Endometrial microvascular endothelial cells (primary cell): ENCODE data around the gene OR51L1. TPM values are rescaled to one million over a fixed set of nuclear protein-coding genes. Genes with fewer than 3 reads are reported as not detected.

Experiments
- in situ Hi-C: cut with HindIII; loops from 2 replicates; pipeline ENCODE4 v1.10.0; 2017; ENCODE audit warnings: low sequenced_read_pairs, low pct_unique_long_range_greater_than_20kb; ENCODE audit errors: inconsistent ontology term
- total RNA-seq: library from RNA; depleted of rRNA; stranded (reverse); fragments of >200 nt; gene quantifications from one replicate; pipeline ENCODE4 v1.2.3, GENCODE V29; 2015; ENCODE audit errors: inconsistent ontology term

Gene OR51L1
- total RNA-seq, 1 donor from 2014 or later: not detected

DNA sequence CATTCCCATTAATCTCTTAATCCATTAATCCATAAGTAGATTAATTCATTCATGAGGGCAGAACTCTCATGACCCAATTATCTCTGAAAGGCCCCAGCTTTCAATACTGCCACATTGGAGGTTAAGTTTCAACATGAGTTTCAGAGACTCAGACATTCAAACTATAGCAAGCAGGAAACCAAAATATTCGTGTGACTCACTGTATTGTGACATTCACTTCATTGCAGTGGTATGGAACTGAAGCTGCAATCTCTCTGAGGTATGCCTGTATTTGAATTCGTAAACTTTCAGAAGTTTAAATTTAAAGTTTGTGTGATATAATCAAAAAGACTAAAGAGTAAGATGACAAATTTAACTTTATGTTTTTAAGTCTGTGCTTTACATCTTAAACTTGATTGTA lies 48.7 kb downstream of the OR51L1 start:
- in situ Hi-C loops: no loop called here

DNA sequence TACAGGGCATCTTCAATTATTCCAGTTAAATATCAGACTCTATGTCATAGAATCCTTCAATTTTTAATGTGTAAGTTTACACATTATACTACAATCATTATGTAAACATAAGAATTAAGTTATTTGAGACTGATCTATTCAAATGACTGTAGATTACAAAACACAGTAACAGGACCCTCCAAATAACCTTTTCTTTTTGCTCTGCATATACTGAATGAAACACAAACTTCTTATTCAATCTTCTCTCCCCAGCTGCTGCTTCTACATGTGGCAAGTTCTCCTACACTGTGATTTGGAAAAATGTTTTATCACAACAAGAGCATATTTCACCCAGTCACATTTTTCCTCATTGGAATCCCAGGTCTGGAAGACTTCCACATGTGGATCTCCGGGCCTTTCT lies 51.6 kb downstream of the OR51L1 start, which contains the start of gene OR52J3:
TSS of gene OR52J3 (plus strand) at position 301 of the 400 bp plus-strand sequence. CDS start at position 301, 0 bp downstream.
- in situ Hi-C loops: no loop called here

DNA sequence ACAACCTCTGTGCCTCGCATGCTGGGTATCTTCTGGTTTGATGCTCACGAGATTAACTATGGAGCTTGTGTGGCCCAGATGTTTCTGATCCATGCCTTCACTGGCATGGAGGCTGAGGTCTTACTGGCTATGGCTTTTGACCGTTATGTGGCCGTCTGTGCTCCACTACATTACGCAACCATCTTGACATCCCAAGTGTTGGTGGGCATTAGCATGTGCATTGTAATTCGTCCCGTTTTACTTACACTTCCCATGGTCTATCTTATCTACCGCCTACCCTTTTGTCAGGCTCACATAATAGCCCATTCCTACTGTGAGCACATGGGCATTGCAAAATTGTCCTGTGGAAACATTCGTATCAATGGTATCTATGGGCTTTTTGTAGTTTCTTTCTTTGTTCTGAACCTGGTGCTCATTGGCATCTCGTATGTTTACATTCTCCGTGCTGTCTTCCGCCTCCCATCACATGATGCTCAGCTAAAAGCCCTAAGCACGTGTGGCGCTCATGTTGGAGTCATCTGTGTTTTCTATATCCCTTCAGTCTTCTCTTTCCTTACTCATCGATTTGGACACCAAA lies 52.2 kb downstream of the OR51L1 start:
- in situ Hi-C loops: no loop called here

Other genes starting within 250 kb of the OR51L1 start
- gene OR51F1, start 224.9 kb upstream of the OR51L1 start, total RNA-seq: not detected
- gene OR52R1, start 190.5 kb upstream of the OR51L1 start, total RNA-seq: not detected
- not detected for gene OR51F2, start 173.5 kb upstream of the OR51L1 start, total RNA-seq
- not detected for gene OR51S1, start 145.6 kb upstream of the OR51L1 start, total RNA-seq
- gene OR51T1, start 113.0 kb upstream of the OR51L1 start, total RNA-seq: not detected
- not detected for gene OR51A7, start 91.1 kb upstream of the OR51L1 start, total RNA-seq
- not detected for gene OR51G2, start 75.5 kb upstream of the OR51L1 start, total RNA-seq
- gene OR51G1, start 70.5 kb upstream of the OR51L1 start, total RNA-seq: not detected
- gene OR51A4, start 47.2 kb upstream of the OR51L1 start, total RNA-seq: not detected
- gene OR51A2, start 39.1 kb upstream of the OR51L1 start, total RNA-seq: not detected
- gene OR52J3, start 51.7 kb downstream of the OR51L1 start, total RNA-seq: not detected
- gene OR52E2, start 64.8 kb downstream of the OR51L1 start, total RNA-seq: not detected
- gene OR52E1, start 74.7 kb downstream of the OR51L1 start, total RNA-seq: not detected
- not detected for gene OR52A5, start 143.5 kb downstream of the OR51L1 start, total RNA-seq
- not detected for gene OR52A1, start 159.9 kb downstream of the OR51L1 start, total RNA-seq
- not detected for gene OR51V1, start 205.8 kb downstream of the OR51L1 start, total RNA-seq
- gene HBB, start 232.2 kb downstream of the OR51L1 start, total RNA-seq: not detected
- gene HBD, start 239.6 kb downstream of the OR51L1 start, total RNA-seq: not detected